A549 (cell line): ENCODE data around the gene HGF. TPM values are rescaled to one million over a fixed set of nuclear protein-coding genes. Genes with fewer than 3 reads are reported as not detected.
A peak's percentile ranks its signal among the peaks of the same experiment; 100 is the strongest.

Experiments used
- ATAC-seq, 2 experiments: fragments of 200-7000 bp in 1 of 2; fragments of >200 bp in 1 of 2; cut with Nextera tagmentation in 1 of 2; cut with Tn5 transposase in 1 of 2; 3 replicates each; pipeline versions ENCODE4 v1.8.0 to v1.9.1; 2018 to 2020; ENCODE audit warnings: mild to moderate bottlenecking in 1 of 2, moderate library complexity in 1 of 2
- CTCF ChIA-PET: fragments of 300-600 bp; sonication (Branson Sonifier 250); formaldehyde crosslinking; extraction: SDS; loops from one replicate; lab custom pipeline; 2021; ENCODE audit warnings: antibody characterized with exemption, inconsistent platforms; lab: Yijun Ruan, JAX
- POLR2A ChIA-PET: fragments of 350-600 bp; formaldehyde crosslinking; extraction: SDS; loops from one replicate; lab custom pipeline; 2021; ENCODE audit warnings: antibody characterized with exemption, inconsistent platforms; lab: Yijun Ruan, JAX
- DNase-seq, 2 experiments: peaks; one replicate each; pipeline versions ENCODE4 v3.0.0 to v3.0.0-alpha.2; 2011 to 2016; ENCODE audit warnings: low read depth in 1 of 2, low spot score in 1 of 2
- FAIRE-seq: peaks from 2 replicates; lab custom pipeline; 2011; peaks lifted over from hg19 to GRCh38; lab: Jason Lieb, UNC
- H3K27ac ChIP-seq, 2 experiments: fragments of >200 bp; sonication (Bioruptor Twin); formaldehyde crosslinking; 3 replicates each; pipeline ENCODE4 v1.5.1; 2016 to 2017
- H3K4me1 ChIP-seq: fragments of >200 bp; sonication (Bioruptor Twin); formaldehyde crosslinking; 3 replicates; pipeline ENCODE4 v1.6.1; 2016
- H3K4me2 ChIP-seq: fragments of >200 bp; sonication (Bioruptor Twin); formaldehyde crosslinking; 3 replicates; pipeline ENCODE4 v1.6.1; 2016
- H3K4me3 ChIP-seq: fragments of >200 bp; sonication (Bioruptor Twin); formaldehyde crosslinking; 3 replicates; pipeline ENCODE4 v1.5.1; 2016
- H3K9me3 ChIP-seq: fragments of >200 bp; sonication (Bioruptor Twin); formaldehyde crosslinking; 3 replicates; pipeline ENCODE4 v1.6.1; 2016
- CBX2 ChIP-seq: fragments of 200-600 bp; sonication (generic); IDR thresholded peaks from 2 replicates; pipeline ENCODE4 v1.6.1; 2016; ENCODE audit warnings: low read depth, mild to moderate bottlenecking, borderline replicate concordance
- CEBPB ChIP-seq, 2 experiments: fragments of >200 bp in 1 of 2; sonication (Bioruptor Twin) in 1 of 2; formaldehyde crosslinking in 1 of 2; IDR thresholded peaks; 2 replicates each; pipeline ENCODE4 v1.6.1; 2012 to 2016
- EP300 ChIP-seq, 2 experiments: fragments of >200 bp; sonication (Bioruptor Twin); formaldehyde crosslinking; IDR thresholded peaks; 2 replicates in 1 of 2; 3 replicates in 1 of 2; pipeline ENCODE4 v1.6.1; 2016 to 2017
- ESRRA ChIP-seq: fragments of 150-350 bp; IDR thresholded peaks from 2 replicates; pipeline ENCODE4 v1.6.1; 2014; ENCODE audit warnings: mild to moderate bottlenecking, low read length, borderline replicate concordance
- FOXS1 ChIP-seq: fragments of 250-450 bp; sonication (Bioruptor Pico); IDR thresholded peaks from 2 replicates; pipeline ENCODE4 v1.5.0; 2020; ENCODE audit warnings: mild to moderate bottlenecking, moderate library complexity
- GATA3 ChIP-seq: IDR thresholded peaks from 2 replicates; pipeline ENCODE4 v1.6.1; 2012; ENCODE audit warnings: borderline replicate concordance
- HEYL ChIP-seq: fragments of 250-450 bp; sonication (Bioruptor Pico); IDR thresholded peaks from 2 replicates; pipeline ENCODE4 v1.8.0; 2021; ENCODE audit warnings: mild to moderate bottlenecking, moderate library complexity
- KDM1A ChIP-seq: fragments of 200-600 bp; sonication (generic); IDR thresholded peaks from 2 replicates; pipeline ENCODE4 v1.6.1; 2016; ENCODE audit warnings: low read depth, mild to moderate bottlenecking
- MAFK ChIP-seq: fragments of 450-650 bp; IDR thresholded peaks from 2 replicates; pipeline ENCODE4 v1.6.1; 2014; ENCODE audit not compliant: partially characterized antibody
- MAX ChIP-seq: IDR thresholded peaks from 2 replicates; pipeline ENCODE4 v1.6.1; 2012
- NFE2L2 ChIP-seq: fragments of 150-350 bp; conservative IDR thresholded peaks from 2 replicates; pipeline ENCODE4 v1.6.1; 2014; ENCODE audit warnings: low read length
- NR3C1 ChIP-seq: fragments of >200 bp; sonication (Bioruptor Twin); formaldehyde crosslinking; IDR thresholded peaks from 3 replicates; pipeline ENCODE4 v1.6.1; 2017
- PHF8 ChIP-seq: fragments of 200-600 bp; sonication (generic); IDR thresholded peaks from 2 replicates; pipeline ENCODE4 v1.6.1; 2016; ENCODE audit warnings: low read depth, mild to moderate bottlenecking, antibody characterized with exemption, moderate library complexity, borderline replicate concordance
- RAD21 ChIP-seq, 2 experiments: fragments of >200 bp in 1 of 2; sonication (Bioruptor Twin) in 1 of 2; formaldehyde crosslinking in 1 of 2; IDR thresholded peaks in 1 of 2; conservative IDR thresholded peaks in 1 of 2; 2 replicates in 1 of 2; 3 replicates in 1 of 2; pipeline ENCODE4 v1.6.1; 2012 to 2018; ENCODE audit warnings: inconsistent platforms in 1 of 2
- RCOR1 ChIP-seq: fragments of 150-350 bp; IDR thresholded peaks from 2 replicates; pipeline ENCODE4 v1.6.1; 2014; ENCODE audit warnings: antibody characterized with exemption, low read length, low read depth
- RNF2 ChIP-seq: fragments of 200-600 bp; sonication (generic); IDR thresholded peaks from 2 replicates; pipeline ENCODE4 v1.6.1; 2016; ENCODE audit warnings: low read depth, mild to moderate bottlenecking, antibody characterized with exemption, moderate library complexity, borderline replicate concordance
- SMC3 ChIP-seq: fragments of >200 bp; sonication (Bioruptor Twin); formaldehyde crosslinking; IDR thresholded peaks from 3 replicates; pipeline ENCODE4 v1.6.1; 2018; ENCODE audit warnings: inconsistent platforms
- TFCP2L1 ChIP-seq: fragments of 250-450 bp; sonication (Bioruptor Pico); IDR thresholded peaks from 2 replicates; pipeline ENCODE4 v1.5.0; 2021; ENCODE audit warnings: mild to moderate bottlenecking
- TP53 ChIP-seq: fragments of 250-450 bp; sonication (Bioruptor Pico); IDR thresholded peaks from 2 replicates; pipeline ENCODE4 v1.5.0; 2021; ENCODE audit warnings: mild to moderate bottlenecking, moderate library complexity
- ZFP36 ChIP-seq: fragments of 450-650 bp; IDR thresholded peaks from 2 replicates; pipeline ENCODE4 v1.6.1; 2014; ENCODE audit warnings: borderline replicate concordance; ENCODE audit not compliant: partially characterized antibody
- ZSCAN20 ChIP-seq: fragments of 250-450 bp; sonication (Bioruptor Pico); IDR thresholded peaks from 2 replicates; pipeline ENCODE4 v1.8.0; 2022; ENCODE audit warnings: mild to moderate bottlenecking, moderate library complexity
- WGBS: methylation state at CpG from one replicate; pipeline ENCODE4 v1.1.6; 2017; ENCODE audit errors: missing lambda C conversion rate; 5-methylcytosine and 5-hydroxymethylcytosine counted together
- polyA plus RNA-seq, 4 experiments: library from polyadenylated mRNA; depleted of rRNA in 3 of 4; stranded (reverse); fragments of >200 nt; fragmentation: RNase III in 1 of 4; extraction: RNeasy Plus Mini Kit Qiagen cat#74134 plus additional on column Dnase treatment in 1 of 4; gene quantifications; 2 replicates in 3 of 4; 3 replicates in 1 of 4; pipeline ENCODE4 v1.2.3, GENCODE V29; 2011 to 2017
- TF ChIP-seq, protein P1 (sequence below): fragments of 150-350 bp; IDR thresholded peaks from 2 replicates; pipeline ENCODE4 v1.6.1; 2014; ENCODE audit warnings: low read depth, mild to moderate bottlenecking, low read length
- TF ChIP-seq, protein P2 (sequence below): fragments of 250-450 bp; sonication (Bioruptor Pico); IDR thresholded peaks from 2 replicates; pipeline ENCODE4 v1.5.0; 2021; ENCODE audit warnings: mild to moderate bottlenecking, moderate library complexity, borderline replicate concordance

HGF gene
- polyA plus RNA-seq, 2 of the 4 experiments (the other 2 are of a cell fraction), result 0.06 to 0.31 TPM

DNA sequence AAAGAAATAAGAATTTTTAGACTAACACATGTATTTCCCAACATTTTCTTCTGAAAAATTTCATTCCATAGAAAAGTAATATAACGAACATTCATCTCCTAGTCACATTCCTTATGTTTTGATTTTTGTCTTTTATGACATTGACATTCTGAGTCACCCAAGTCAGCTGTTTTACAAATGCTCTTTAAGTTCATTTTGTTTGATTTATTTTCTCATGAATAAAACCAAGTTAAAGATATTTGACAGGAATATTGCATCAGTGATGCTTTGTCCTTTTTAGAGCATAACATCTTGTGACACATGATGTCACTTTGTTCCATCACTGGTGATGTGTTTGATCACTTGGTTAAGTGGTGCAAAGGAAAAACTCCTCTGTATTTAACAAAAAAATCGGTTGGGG lies 48.4 kb downstream of the HGF start:
- Histone ChIP-seq H3K9me3 (no peaks in the 10 kb centered on the region), H3K27ac (no peak overlapping the region), H3K4me1 (peaks cover 23% of the 10 kb centered on the region), H3K4me2 (no peak overlapping the region), H3K4me3 (no peak overlapping the region)
- WGBS, result 50% methylated on average over 2 of the region's 2 CpGs
- ChIA-PET POLR2A (no interaction called here), CTCF (interaction anchor here (1.2 kb wide), 1 partner anchor 222 kb away, joined by 4 read pairs; no protein-coding TSS in a partner anchor)
- FAIRE-seq, result peak; percentile 82
- peak in 1 of 2 experiments; percentile 3 for DNase-seq
- no peak for ATAC-seq
- no peak for TF ChIP-seq RNF2
- TF ChIP-seq NFE2L2, result no peak
- no peak for TF ChIP-seq CBX2
- TF ChIP-seq HEYL, result no peak
- no peak for TF ChIP-seq NR3C1
- TF ChIP-seq ESRRA, result no peak
- TF ChIP-seq KDM1A, result no peak
- TF ChIP-seq, protein P1, sequence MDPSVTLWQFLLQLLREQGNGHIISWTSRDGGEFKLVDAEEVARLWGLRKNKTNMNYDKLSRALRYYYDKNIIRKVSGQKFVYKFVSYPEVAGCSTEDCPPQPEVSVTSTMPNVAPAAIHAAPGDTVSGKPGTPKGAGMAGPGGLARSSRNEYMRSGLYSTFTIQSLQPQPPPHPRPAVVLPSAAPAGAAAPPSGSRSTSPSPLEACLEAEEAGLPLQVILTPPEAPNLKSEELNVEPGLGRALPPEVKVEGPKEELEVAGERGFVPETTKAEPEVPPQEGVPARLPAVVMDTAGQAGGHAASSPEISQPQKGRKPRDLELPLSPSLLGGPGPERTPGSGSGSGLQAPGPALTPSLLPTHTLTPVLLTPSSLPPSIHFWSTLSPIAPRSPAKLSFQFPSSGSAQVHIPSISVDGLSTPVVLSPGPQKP, result no peak
- no peak for TF ChIP-seq RCOR1
- TF ChIP-seq PHF8, result no peak
- TF ChIP-seq CEBPB (IDR thresholded peaks at IDR 0.05), result no peak
- TF ChIP-seq EP300 (IDR thresholded peaks at IDR 0.05), result no peak
- no peak for TF ChIP-seq ZSCAN20 (CRISPR knock-in tag)
- TF ChIP-seq RAD21 (conservative IDR thresholded peaks at IDR 0.05 in 1 of 2, IDR thresholded peaks at IDR 0.05 in 1 of 2), result no peak
- TF ChIP-seq SMC3, result no peak
- TF ChIP-seq ZFP36, result no peak
- TF ChIP-seq MAFK, result no peak
- TF ChIP-seq GATA3, result no peak
- TF ChIP-seq TFCP2L1 (CRISPR knock-in tag), result no peak
- no peak for TF ChIP-seq TP53 (CRISPR knock-in tag)

DNA sequence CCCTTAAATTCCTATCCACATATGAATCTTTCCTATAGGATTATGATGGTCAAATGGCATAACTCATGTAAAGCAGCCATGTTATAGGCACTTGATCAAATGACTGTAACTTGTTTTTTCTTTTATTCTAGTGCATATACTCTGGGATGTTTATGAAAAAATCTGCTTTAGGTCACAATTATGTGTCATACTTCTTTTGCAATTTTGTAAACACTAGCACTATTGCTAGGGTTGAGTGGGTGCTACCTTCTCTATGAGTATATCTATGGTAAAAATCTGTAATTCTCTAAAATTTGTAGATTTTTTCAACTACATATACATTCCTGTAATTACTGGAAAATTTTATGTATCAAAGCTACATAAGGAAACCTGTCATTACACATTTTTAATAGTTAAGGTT lies 50.0 kb downstream of the HGF start:
- TF ChIP-seq CEBPB (IDR thresholded peaks at IDR 0.05) (no peak), FOXS1 (no peak), MAX (no peak)
- TF ChIP-seq, protein P2, sequence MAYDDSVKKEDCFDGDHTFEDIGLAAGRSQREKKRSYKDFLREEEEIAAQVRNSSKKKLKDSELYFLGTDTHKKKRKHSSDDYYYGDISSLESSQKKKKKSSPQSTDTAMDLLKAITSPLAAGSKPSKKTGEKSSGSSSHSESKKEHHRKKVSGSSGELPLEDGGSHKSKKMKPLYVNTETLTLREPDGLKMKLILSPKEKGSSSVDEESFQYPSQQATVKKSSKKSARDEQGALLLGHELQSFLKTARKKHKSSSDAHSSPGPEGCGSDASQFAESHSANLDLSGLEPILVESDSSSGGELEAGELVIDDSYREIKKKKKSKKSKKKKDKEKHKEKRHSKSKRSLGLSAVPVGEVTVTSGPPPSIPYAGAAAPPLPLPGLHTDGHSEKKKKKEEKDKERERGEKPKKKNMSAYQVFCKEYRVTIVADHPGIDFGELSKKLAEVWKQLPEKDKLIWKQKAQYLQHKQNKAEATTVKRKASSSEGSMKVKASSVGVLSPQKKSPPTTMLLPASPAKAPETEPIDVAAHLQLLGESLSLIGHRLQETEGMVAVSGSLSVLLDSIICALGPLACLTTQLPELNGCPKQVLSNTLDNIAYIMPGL (CRISPR knock-in tag), result no peak
- TF ChIP-seq, all 56 proteins: peak for 0
- no peak overlapping the region for H3K27ac ChIP-seq
- H3K9me3 ChIP-seq, result no peaks in the 10 kb centered on the region
- H3K4me2 ChIP-seq, result no peak overlapping the region
- no peak overlapping the region for H3K4me3 ChIP-seq
- ChIA-PET POLR2A (no interaction called here), CTCF (interaction anchor here (6.0 kb wide), 1 partner anchor 220 kb away, joined by 61 read pairs; no protein-coding TSS in a partner anchor)
- no peak for FAIRE-seq
- DNase-seq, result no peak
- H3K4me1 ChIP-seq, result peaks cover 17% of the 10 kb centered on the region
- no peak for ATAC-seq
